Endothelial cell (in vitro differentiated cells): ENCODE results near the gene BCCIP. TPM values are rescaled to one million over a fixed set of nuclear protein-coding genes. Genes with fewer than 3 reads are reported as not detected.
A peak's percentile ranks its signal among the peaks of the same experiment; 100 is the strongest.

Source experiments
- DNase-seq: peaks from one replicate; pipeline ENCODE4 v3.0.0; 2021; ENCODE audit warnings: low spot score
- H3K27ac Mint-ChIP-seq: one replicate; pipeline ENCODE4 v1.8.0; 2021; ENCODE audit warnings: mixed read lengths, inconsistent platforms; ENCODE audit not compliant: unreplicated experiment
- H3K27me3 Mint-ChIP-seq: one replicate; pipeline ENCODE4 v1.8.0; 2021; ENCODE audit warnings: mild to moderate bottlenecking, moderate library complexity, mixed read lengths, inconsistent platforms; ENCODE audit not compliant: unreplicated experiment
- H3K36me3 Mint-ChIP-seq: one replicate; pipeline ENCODE4 v1.8.0; 2021; ENCODE audit warnings: mild to moderate bottlenecking, low read depth, mixed read lengths, inconsistent platforms; ENCODE audit not compliant: unreplicated experiment
- H3K4me1 Mint-ChIP-seq: one replicate; pipeline ENCODE4 v1.8.0; 2021; ENCODE audit warnings: mild to moderate bottlenecking, mixed read lengths, inconsistent platforms; ENCODE audit not compliant: unreplicated experiment
- H3K4me3 Mint-ChIP-seq: one replicate; pipeline ENCODE4 v1.8.0; 2021; ENCODE audit warnings: mild to moderate bottlenecking, mixed read lengths, inconsistent platforms; ENCODE audit not compliant: unreplicated experiment
- H3K9me3 Mint-ChIP-seq: one replicate; pipeline ENCODE4 v1.8.0; 2021; ENCODE audit warnings: mixed read lengths, inconsistent platforms; ENCODE audit not compliant: unreplicated experiment
- total RNA-seq: library from RNA; stranded (reverse); fragmentation: NEBNext Ultra II Directional; extraction: Animal tissue kit (Norgen Biotek cat#: 25700); gene quantifications from one replicate; pipeline ENCODE4 v1.2.1, GENCODE V29; 2021; ENCODE audit not compliant: unreplicated experiment
- TF ChIP-seq, protein P1 (sequence below): fragments of 200-600 bp; sonication (generic); IDR thresholded peaks from one replicate; pipeline ENCODE4 v1.5.0; 2021; ENCODE audit warnings: antibody characterized with exemption; ENCODE audit not compliant: unreplicated experiment

The BCCIP gene
- total RNA-seq, 1 donor from 2014 or later = 39.4 TPM

DNA sequence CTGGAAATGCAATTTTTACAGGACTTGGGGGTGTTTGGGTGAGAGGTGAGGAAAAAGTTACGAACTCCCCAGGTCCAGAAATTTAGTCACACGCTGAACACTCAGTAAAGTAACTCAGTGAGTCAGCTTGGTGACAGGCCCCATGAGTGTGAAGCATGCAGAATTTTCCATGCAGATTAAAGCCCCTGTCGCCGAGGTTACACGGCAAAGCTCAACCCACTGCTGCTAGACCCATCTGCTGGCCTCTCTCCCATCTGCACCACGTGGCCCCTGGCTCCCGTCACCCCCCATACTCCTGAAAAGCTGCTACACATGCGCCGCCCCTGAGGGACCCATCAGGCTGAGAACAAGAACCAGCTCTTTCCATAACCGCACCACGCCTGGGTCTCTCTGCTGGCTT, 40.7 kb upstream of the BCCIP start:
- Mint-ChIP-seq H3K9me3 (no peaks in the 10 kb centered on the region), H3K36me3 (peaks cover 11% of the 10 kb centered on the region), H3K4me1 (peaks cover 2% of the 10 kb centered on the region), H3K4me3 (no peak overlapping the region), H3K27me3 (peaks cover 2% of the 10 kb centered on the region), H3K27ac (no peak overlapping the region)
- TF ChIP-seq, protein P1, sequence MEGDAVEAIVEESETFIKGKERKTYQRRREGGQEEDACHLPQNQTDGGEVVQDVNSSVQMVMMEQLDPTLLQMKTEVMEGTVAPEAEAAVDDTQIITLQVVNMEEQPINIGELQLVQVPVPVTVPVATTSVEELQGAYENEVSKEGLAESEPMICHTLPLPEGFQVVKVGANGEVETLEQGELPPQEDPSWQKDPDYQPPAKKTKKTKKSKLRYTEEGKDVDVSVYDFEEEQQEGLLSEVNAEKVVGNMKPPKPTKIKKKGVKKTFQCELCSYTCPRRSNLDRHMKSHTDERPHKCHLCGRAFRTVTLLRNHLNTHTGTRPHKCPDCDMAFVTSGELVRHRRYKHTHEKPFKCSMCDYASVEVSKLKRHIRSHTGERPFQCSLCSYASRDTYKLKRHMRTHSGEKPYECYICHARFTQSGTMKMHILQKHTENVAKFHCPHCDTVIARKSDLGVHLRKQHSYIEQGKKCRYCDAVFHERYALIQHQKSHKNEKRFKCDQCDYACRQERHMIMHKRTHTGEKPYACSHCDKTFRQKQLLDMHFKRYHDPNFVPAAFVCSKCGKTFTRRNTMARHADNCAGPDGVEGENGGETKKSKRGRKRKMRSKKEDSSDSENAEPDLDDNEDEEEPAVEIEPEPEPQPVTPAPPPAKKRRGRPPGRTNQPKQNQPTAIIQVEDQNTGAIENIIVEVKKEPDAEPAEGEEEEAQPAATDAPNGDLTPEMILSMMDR = no peak
- no peak for DNase-seq

DNA sequence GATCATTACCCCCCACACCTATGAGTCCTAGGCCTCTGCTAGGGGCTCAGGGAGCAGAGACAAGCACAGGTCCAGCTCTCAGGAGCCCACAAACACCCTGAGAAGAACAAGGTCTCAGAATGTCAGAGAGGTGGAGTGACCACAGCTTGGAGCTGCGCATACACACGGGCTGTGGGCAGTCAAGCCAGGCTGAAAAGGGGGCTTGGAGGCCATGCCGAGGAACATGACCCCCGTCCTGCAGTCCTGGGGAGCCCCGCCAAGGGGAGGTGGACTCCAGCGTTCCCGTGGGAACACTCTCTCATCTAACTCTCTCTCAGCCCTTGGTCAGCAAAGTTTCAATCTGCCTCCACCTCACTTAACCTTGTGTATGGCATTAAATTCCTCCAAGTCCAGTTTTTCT, 39.9 kb upstream of the BCCIP start:
- Mint-ChIP-seq H3K4me3 (no peak overlapping the region), H3K9me3 (no peaks in the 10 kb centered on the region), H3K27ac (no peak overlapping the region), H3K36me3 (peaks cover 6% of the 10 kb centered on the region), H3K4me1 (peaks cover 8% of the 10 kb centered on the region), H3K27me3 (peaks cover 2% of the 10 kb centered on the region)
- no peak for DNase-seq
- TF ChIP-seq, protein P1 = no peak

DNA sequence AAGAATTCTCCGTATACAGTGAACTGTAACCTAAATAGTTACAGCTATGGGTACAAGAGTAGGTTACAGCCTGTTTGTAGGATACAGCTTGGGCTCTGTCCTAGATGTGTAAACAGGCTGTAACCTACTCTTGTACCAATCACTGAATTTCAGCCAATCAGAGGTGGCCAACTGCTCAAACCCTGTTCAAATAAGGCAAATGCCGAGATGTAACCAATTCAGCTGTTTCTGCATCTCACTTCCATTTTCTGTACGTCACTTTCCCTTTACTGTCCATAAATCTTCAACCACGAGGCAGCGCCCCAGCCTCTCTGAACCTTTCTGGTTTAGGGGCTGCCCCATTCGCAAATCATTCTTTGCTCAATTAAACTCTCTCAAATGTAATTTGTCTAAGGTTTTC, 39.4 kb upstream of the BCCIP start:
- TF ChIP-seq, protein P1 = no peak
- peaks cover 3% of the 10 kb centered on the region for H3K36me3 Mint-ChIP-seq
- H3K27me3 Mint-ChIP-seq = peaks cover 2% of the 10 kb centered on the region
- peaks cover 12% of the 10 kb centered on the region for H3K4me1 Mint-ChIP-seq
- DNase-seq = no peak
- no peak overlapping the region for H3K27ac Mint-ChIP-seq
- no peak overlapping the region for H3K4me3 Mint-ChIP-seq
- no peaks in the 10 kb centered on the region for H3K9me3 Mint-ChIP-seq

DNA sequence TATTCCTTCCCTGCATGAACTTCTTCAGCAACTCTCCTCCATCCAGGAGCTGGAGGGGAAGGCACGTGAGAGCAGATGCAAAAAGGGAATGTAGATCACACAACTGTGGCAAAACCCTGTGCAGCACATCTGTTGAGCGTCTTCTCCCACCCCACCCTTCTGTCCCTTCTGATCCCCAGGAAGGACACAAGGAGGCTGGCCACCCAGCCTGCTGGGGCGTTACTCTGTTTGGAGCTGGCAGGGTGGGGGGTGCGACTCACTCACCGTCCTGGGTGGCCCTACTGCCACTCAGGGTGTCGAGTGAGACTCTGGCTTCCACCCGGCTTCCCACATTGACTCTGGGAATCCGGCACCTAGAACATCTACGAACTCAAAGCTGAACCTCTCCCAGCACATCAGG, 37.6 kb upstream of the BCCIP start:
- Mint-ChIP-seq H3K27ac (no peak overlapping the region), H3K27me3 (no peaks in the 10 kb centered on the region), H3K4me1 (peaks cover 12% of the 10 kb centered on the region), H3K36me3 (peaks cover 4% of the 10 kb centered on the region), H3K9me3 (no peaks in the 10 kb centered on the region), H3K4me3 (no peak overlapping the region)
- TF ChIP-seq, protein P1 = no peak
- DNase-seq = no peak

DNA sequence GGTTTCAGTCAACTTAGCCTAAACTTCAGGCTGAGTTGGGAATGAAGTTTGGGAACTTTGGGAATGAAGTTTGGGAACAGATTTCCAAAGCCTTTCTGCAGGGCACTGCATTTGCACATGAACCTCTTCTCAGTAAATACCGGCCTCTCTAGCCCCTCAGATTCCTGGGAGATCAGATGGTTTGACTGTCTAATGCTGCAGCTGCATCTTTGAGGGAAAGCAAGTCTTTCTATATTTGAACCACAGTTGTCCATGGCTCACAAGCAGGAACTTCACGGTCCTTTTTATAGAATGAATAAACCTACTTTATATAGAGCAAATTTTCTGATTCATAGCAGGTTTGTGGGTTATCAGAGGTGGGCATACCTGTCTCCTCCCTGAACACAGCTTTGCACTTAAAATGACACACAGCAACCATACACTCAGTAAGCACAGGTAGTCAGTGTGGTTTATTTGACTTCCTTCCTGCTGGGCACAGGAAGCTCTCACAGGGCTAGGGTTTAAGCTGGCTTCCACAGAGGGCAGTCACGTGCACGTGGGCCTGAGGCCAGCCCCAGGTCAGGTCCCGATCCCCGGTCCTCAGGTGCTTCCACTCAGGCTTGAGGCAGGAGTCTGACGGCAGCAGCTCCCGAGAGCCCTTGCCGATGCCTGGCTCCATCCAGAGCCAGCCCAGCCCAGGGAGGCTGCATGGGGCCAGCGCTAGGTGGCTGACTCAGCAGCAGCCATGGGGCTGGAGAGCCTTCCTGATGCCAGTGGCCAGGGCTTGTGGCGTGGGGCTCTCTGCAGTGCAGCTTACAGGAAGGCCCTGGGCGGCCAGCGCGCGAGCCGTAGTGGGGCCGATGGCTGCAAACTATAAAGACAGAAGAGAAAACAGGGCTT, 35.0 kb upstream of the BCCIP start:
- DNase-seq = peak; percentile 17
- no peaks in the 10 kb centered on the region for H3K9me3 Mint-ChIP-seq
- H3K4me1 Mint-ChIP-seq = peaks cover 12% of the 10 kb centered on the region
- TF ChIP-seq, protein P1 = no peak
- H3K4me3 Mint-ChIP-seq = no peak overlapping the region
- no peak overlapping the region for H3K27ac Mint-ChIP-seq
- H3K27me3 Mint-ChIP-seq = no peaks in the 10 kb centered on the region
- peaks cover 9% of the 10 kb centered on the region for H3K36me3 Mint-ChIP-seq
